HG03575 (cell line): ENCODE measurements around the gene COPS6.
"Not testable (repeated sequence)": the region's sequence is repeated elsewhere in the genome, so short reads cannot be mapped to it uniquely, and the experiment has no call there.

Experiments used
- ATAC-seq: cut with Tn5 transposase; IDR thresholded peaks from one replicate; pipeline ENCODE4 v1.9.1; 2021; ENCODE audit not compliant: unreplicated experiment, insufficient number of reproducible peaks, low FRiP score; ENCODE audit errors: extremely low read depth

Gene COPS6

DNA sequence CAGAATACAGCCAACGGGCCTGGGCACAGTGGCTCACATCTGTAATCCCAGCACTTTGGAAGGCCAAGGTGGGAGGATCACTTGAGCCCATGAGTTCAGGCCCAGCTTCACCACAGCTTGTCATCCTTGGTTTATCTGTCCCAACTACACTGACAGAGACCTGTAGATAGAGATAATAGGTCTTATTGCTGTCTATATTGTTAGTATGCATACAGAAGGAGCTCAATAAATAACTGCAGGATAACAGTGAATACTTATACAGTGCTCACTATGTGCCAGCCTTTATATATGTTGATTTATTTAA, 31.9 kb downstream of the COPS6 start:
- ATAC-seq, result no peak

DNA sequence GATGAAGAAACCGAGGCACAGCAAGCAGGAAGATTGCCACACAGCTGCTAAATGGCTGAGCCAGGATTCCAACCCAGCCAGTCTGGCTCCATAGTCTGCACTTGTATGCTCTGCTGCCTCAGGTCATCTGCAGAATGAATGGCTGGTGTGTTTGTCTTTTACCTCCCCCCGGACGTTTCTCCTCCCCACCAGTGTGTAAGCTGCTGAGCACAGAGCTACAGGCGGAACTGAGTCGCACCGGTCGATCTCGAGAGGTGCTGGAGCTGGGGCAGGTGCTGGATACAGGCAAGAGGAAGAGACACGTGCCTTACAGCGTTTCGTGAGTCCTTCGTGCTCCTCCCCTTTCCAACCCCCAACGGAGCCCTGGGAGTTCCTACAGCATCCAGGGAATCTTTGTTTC, 33.3 kb downstream of the COPS6 start:
- ATAC-seq, result no peak

DNA sequence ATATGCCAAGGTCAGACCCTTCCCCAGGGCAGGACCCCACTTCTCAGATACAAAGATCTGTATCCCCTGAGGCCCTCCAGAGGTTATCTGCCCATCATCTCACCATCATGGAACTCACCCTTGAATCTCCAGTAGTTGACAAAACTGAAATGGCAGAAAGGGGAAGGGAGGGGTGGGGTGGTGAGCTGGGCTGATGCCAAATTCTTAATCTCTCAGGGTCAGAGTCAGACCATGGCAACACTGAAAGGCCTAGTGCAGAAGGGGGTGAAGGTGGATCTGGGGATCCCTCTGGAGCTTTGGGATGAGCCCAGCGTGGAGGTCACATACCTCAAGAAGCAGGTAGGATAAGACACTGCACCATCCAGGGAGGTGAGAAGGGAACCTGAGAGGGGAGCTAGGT, 33.8 kb downstream of the COPS6 start:
- no peak for ATAC-seq

DNA sequence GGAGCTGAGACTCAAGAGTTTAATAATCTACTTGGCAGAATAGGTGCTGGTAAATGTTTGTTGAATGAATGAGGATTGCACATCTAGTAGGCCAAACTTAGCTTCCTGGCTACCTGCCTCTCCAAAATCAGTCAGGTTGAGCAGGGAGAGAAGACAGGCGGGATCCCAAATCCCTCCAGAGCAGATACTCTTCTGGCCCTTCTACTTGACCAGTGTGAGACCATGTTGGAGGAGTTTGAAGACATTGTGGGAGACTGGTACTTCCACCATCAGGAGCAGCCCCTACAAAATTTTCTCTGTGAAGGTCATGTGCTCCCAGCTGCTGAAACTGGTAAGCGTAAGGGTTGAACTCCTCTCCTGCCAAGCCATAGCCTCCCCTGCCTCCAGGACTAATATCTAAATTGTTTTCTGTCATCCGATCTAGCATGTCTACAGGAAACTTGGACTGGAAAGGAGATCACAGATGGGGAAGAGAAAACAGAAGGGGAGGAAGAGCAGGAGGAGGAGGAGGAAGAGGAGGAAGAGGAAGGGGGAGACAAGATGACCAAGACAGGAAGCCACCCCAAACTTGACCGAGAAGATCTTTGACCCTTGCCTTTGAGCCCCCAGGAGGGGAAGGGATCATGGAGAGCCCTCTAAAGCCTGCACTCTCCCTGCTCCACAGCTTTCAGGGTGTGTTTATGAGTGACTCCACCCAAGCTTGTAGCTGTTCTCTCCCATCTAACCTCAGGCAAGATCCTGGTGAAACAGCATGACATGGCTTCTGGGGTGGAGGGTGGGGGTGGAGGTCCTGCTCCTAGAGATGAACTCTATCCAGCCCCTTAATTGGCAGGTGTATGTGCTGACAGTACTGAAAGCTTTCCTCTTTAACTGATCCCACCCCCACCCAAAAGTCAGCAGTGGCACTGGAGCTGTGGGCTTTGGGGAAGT, 35.8 kb downstream of the COPS6 start:
- ATAC-seq, result no peak

DNA sequence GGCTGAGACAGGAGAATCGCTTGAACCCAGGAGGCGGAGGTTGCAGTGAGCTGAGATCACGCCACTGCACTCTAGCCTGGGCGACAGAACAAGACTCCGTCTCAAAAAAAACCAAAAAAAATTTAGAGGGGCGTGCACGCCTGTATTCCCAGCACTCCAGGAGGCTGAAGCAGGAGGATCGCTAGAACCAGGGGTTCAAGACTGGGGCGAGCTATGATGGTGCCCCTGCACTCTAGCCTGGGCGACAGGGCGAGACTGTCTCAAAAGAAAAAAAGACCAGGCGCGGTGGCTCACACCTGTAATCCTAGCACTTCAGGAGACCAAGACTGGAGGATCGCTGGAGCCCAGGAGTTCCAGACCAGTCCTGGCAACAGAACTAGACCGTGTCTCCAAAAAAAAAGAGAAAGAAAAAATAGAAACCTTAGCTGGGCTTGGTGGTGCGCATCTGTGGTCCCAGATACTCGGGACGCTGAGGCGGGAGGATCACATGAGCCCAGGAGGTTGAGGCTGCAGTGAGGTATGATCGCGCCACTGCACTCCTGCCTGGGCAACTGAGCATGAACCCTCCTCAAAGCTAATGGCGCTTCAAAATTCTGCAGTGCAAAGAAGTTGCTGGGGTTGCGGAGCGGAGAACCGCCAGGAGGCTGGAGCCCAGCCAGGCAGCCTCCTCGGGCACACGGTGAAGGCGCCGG, 37.6 kb downstream of the COPS6 start:
- ATAC-seq, result no peak

DNA sequence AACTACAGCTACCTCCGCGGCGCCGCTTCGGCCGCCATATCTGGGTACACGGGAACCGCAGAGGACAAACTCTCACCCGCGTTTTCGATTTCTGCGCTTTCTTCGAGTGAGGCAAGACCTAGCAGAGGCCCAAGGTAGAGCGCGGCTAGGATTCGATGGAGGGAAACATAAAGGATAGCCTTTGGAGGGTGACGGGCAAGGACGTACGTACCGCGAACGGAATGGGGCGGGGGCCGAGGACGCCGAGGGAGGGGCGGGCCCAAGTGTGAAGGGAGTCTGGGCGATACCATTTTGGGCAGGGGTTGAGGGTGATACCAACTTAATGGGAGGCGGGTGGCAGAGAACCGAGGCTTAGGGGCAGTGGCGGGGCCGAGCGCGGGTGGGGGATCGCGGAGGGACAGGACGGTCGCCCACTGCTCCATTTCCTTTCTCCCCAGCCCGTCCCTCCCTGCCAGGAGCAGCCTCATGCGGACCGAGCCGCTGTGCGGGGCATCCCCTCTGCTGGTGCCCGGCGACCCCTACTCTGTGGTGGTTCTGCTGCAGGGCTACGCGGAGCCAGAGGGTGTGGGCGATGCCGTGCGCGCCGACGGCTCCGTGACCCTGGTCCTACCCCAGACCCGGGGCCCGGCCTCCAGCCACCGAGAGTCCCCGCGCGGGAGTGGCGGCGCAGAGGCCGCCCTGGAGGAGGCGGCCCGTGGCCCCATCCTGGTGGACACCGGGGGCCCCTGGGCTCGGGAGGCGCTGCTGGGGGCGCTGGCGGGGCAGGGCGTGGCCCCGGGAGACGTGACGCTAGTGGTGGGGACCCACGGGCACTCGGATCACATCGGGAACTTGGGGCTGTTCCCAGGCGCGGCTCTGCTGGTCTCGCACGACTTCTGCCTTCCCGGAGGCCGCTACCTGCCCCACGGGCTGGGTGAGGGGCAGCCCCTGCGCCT, 38.4 kb downstream of the COPS6 start, which contains the start of gene MBLAC1:
Gene MBLAC1 (plus strand): TSS at position 37 of the 935 bp plus-strand sequence. CDS start 429 bp downstream, at position 466.
- no peak for ATAC-seq

DNA sequence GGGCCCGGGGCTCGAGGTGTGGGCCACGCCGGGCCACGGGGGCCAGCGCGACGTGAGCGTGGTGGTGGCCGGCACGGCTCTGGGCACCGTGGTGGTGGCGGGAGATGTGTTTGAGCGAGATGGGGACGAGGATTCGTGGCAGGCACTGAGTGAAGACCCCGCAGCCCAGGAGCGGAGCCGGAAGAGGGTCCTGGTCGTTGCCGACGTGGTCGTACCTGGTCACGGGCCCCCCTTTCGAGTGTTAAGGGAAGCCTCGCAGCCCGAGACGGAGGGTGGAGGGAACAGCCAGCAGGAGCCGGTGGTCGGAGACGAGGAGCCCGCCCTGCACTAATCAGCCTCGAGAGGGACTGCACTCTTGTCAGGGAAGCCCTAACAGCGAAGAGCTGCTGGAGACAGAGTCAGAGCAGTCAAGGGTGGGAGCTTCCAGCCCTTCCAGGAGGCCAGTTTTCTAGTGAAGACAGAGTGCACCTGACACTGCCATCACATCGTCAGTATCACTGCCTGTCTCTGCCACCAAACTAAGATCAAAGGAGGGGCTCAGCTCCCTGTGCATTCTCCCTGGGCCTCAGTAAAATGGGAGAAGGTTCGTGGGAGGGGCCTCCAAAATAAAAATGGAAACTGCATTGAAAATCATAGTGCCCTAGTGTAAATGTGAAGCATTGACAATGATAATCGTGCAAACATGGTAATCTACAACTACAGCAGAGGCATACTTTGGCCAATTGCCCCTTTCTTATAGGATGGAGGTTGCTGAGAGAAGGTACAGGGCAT, 39.3 kb downstream of the COPS6 start:
- ATAC-seq, result no peak

DNA sequence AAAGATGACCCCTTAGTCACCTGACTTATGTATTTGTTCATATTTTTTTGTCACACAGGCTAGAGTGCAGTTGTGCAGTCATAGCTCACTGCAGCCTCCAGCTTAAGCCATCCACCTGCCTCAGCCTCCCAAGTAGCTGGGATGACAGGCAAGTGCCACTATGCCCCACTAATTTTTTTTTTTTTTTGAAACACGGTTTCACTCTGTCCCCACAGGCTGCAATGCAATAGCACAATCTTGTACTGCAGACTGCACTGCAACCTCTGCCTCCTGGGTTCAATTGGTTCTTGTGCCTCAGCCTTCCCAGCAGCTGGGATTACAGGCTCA, 39.8 kb downstream of the COPS6 start:
- no peak for ATAC-seq

DNA sequence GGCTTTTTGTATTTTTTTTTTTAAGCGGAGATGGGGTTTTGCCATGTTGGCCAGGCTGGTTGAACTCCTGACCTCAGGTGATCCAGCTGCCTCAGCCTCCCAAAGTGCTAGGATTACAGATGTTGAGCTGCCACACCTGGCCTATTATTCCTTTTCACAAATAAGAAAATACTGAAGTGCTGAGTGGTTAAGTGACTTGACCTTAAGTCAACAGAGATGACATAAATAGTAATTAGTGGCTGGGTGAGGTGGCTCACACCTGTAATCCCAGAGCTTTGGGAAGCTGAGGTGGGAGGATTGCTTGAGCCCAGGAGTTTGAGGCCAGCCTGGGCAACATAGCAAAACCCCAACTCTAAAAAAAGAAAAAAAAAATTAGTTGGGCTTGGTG, 41.4 kb downstream of the COPS6 start:
- not testable (repeated sequence) for ATAC-seq

DNA sequence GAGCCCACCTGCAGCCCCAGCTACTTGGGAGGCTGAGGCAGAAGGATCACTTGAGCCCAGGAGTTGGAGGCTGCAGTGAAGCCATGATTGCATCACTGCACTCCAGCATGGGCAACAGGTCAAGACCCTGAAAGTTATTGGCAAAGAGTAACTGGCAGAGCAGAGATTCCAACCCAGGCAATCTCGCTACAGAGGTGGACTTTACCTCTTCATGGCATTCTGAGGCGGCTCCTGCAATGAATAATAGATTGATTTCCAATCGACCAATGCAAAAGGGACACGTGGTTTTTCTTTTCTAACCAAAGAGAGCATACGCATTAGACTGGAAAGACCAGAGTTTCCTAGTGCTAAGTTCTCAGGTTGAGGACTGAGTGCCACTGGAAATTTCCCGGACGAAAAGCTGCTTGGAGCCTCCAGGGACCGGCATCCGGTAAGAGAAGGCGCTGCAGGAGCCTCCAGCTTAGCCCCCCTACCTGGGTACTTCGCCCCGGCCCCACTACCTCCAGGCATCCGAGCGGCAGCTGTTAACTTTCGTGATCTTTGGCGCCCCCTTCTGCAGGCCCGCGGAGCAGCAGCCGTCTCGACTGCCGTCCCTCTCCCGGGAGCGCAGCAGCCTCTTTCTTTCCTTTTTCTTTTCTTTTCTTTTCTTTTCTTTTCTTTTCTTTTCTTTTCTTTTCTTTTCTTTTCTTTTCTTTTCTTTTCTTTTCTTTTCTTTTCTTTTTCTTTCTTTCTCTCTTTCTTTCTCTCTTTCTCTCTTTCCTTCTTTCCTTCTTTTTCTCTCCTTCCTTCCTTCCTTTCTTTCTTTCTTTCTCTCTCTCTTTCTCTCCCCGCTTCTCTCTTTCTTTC, 42.1 kb downstream of the COPS6 start:
- no peak for ATAC-seq

DNA sequence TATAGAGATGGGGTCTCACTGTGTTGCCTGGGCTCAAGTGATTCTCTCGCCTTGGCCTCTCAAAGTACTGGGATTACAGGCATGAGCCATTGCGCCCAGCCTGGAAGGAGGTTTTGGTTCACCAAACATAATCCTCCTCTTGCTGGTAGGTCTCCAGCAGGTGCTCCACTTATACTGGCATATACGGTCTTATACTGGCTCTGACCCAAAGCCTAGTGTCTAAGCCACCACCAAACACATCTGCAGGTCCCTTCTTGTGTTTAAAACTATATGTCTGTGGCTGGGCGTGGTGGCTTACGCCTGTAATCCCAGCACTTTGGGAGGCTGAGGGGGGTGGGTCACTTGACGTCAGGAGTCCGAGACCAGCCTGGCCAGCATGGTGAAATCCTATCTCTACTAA, 43.4 kb downstream of the COPS6 start:
- ATAC-seq, result no peak

DNA sequence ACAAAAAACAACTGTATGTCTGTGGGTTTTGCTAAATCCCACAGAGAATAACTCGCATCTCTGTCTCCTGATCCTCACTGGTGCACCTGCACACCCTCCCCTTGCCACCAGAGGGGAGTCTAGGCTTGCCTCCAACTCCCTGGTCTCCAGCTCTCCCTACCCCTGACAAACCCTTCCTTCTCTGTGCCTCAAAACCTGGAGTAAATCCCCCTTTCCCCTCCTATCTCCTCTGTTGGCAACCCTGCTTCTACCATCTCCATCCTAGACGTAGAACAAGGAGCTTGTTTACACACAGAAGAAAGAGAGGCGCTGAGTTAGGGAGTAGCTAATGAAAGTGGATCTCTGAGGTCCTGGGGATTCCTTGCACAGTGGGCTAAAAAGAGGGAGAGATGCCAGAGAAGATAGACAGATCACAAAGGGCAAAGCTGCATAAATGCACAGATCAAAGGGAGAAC, 44.0 kb downstream of the COPS6 start:
- no peak for ATAC-seq

DNA sequence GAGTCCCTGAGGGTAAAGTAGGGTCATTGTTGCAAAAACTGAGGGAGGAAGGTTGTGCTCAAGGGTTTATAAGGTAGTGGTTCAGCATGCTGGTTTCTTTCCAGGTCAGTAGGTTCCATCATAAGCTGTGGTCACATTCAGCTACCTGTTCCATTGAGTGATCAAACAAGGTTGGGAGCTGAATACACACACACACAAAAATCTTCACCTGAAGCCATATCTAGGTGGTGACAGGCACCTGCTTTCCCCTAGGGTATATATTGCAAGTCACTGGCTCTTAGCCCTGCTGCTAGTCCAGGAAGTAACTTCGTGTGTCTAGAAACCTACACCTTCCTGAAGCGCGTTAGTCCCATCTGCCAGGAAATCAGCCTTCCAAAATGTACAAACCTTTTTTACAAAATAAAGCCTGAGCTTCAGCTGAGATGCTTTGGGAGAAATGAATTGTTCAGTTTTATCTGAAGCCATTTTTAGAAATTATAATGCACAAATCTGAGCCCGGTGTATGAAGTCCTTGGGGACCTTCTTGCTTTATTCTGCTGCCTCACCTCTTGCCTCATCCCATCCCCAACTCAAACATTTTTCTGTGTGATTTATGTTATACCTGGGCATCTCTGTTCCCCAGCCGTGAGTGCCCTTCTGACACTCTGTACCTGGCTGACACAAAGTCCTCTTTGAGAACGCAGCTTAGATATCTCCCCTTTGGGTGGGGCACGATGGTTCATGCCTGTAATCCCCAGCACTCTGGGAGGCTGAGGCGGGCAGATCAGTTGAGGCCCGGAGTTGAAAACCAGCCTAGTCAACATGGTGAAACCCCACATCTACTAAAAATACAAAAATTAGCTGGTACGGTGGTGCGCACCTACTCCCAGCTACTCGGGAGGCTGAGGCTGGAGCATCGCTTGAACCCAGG, 49.3 kb downstream of the COPS6 start:
- no peak for ATAC-seq

DNA sequence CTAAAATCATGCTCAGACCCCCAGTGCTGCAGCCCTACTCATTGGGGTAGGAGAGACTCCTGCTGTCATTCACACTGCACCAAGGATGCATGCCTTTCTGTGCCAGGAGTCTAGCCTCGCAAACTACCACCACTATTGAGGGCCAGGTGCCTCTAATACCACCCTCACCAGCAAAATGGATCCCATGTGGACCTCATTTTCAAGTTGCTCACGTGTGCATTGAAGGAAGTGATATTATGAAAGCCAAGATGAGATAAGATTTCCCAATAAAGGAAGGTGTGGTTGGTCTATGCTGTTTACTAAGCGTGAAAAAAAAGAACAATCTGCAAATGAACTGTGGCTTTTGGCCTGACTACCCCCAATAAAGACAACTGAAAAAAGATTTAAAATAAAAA, 52.8 kb downstream of the COPS6 start:
- ATAC-seq, result no peak
